ENCODE results near the gene SLC13A4. TPM values are rescaled to one million over a fixed set of nuclear protein-coding genes. Genes with fewer than 3 reads are reported as not detected.
"Not testable (repeated sequence)": the region's sequence is repeated elsewhere in the genome, so short reads cannot be mapped to it uniquely, and the experiment has no call there.

Gene SLC13A4
- total RNA-seq, result not detected in 2 replicates

- intact Hi-C loops (cut with micrococcal nuclease), result no loop called here
Measured at GRCh38 chr7:135728136-135728669, at the start of gene SLC13A4. Gene SLC13A4 (minus strand): TSS chr7:135728186. CDS start chr7:135727496, 690 bp downstream.

- intact Hi-C loops (cut with micrococcal nuclease), result not testable (repeated sequence)
Measured at GRCh38 chr7:135775915-135776314, 47.9 kb upstream of the SLC13A4 start.

DNA sequence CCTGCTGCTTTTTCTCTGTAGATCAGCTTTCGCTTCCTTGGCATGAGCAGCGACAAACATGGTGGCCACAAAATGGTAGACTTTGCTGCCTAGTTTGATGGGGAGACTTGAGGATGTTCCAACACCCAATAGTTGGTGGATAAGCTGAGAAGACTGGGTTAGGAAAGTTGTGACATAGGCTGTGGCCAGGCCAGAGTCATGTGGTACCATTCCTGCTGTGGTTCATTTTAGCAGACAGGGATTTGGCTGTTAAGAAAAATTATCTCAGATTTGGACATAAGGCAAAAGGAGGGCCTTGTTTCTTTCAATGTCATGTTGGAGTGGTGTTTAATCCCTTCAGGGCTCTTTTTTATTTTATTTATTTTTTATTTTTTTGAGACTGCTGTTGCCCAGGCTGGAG lies 47.2 kb upstream of the SLC13A4 start:
- intact Hi-C loops (cut with micrococcal nuclease), result no loop called here

DNA sequence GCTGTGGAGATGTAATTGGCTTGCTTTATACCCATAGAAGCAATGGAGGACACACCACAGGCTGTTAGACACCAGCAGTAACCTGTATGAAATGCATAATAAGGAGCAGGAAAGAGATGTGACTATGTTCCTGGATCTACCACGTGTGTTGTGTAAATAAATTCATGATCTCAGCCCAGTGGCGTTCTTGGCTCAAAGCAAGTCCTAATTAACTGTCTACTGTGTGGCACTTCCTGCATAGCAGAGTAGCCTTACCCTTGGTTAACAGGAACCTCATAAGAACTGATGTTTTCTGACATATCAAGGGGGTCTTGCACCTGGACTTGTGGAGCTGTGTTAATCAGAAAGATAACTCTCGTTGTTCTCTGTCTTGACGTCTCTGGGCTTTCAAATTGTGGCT lies 46.3 kb upstream of the SLC13A4 start:
- intact Hi-C loops (cut with micrococcal nuclease), result no loop called here

GRCh38 chr7:135773464-135773863 lies 45.5 kb upstream of the SLC13A4 start:
- intact Hi-C loops (cut with micrococcal nuclease), result no loop called here

DNA sequence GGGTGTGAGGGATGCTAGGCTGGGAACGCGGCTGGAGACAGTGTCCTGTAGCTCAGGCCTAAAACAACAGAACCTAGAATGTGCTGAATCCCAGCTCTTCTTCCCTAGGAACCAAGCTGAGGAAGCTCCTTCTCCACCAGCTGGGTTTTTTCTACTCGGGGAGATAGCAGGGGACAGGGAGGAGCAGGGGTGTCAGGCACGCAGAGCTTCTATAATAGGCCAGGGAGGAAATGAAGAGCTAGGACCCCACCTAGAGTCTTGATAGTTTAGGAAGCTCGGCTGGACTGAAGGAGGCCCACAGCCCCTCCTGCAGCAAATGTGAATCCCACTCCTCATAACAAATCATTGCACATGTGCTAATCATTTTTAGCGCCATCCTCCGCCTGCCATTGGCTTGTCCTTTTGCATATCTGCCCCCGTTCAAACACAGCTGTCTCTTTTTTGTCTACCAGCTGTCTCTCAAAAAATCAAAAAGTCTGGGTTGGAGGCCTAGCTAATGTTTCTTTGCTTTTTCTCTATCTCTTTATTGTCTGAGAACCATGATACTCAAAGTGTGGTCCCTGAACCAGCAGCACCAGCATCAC lies 44.7 kb upstream of the SLC13A4 start:
- intact Hi-C loops (cut with micrococcal nuclease), result no loop called here

DNA sequence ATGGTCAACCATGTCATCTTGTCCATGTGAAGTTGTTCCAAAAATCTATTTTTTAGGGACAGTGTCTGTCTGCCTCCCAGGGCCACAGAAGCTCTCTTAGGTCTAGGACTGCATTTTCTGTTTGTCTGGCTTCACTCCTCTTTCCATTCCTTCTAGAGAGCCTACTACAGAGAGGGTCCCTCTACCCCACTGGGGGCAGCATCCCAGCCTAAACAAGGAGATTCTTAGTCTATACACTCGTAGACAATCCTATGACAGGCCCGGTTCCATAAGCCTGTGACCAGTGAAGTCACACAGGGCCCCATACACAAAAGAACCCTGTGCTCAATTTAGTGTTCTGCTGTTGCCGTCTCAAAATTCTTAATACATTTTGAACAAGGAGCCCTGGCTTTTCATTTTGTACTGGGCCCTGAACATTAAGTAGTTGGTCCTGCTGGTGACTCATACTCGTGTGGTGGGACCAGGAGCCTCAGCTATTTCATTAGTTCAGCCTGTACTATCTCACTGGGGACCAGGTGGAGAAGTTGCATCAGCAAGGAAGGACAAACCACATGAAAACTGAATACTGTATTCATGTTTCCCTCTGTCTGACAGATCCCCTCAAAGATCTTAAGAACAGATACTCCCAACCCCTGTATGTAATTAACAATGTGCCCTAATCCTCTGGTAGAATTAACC lies 44.1 kb upstream of the SLC13A4 start:
- intact Hi-C loops (cut with micrococcal nuclease), result no loop called here

DNA sequence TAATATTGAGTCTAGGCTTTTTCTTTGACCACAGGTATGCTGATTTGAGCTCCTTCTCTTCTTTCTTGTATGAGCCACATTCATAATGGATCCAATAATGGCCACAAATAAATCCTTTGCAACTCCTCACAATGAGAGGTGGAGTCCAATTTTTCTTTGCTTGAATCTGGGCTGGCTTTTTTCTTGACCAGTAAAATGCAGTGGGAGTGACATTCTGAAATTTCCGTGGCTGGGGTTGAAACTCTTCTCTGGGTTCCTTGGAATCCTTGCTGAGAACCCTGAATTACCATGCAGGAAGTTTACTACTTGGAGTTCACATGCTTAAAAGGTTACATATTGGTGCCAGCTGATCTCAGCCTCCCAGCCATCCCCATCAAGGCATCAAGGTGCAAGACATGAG lies 43.1 kb upstream of the SLC13A4 start:
- intact Hi-C loops (cut with micrococcal nuclease), result no loop called here

GRCh38 chr7:135770139-135770710 lies 42.2 kb upstream of the SLC13A4 start:
- intact Hi-C loops (cut with micrococcal nuclease), result no loop called here

GRCh38 chr7:135769005-135769802 lies 41.2 kb upstream of the SLC13A4 start:
- intact Hi-C loops (cut with micrococcal nuclease), result no loop called here

DNA sequence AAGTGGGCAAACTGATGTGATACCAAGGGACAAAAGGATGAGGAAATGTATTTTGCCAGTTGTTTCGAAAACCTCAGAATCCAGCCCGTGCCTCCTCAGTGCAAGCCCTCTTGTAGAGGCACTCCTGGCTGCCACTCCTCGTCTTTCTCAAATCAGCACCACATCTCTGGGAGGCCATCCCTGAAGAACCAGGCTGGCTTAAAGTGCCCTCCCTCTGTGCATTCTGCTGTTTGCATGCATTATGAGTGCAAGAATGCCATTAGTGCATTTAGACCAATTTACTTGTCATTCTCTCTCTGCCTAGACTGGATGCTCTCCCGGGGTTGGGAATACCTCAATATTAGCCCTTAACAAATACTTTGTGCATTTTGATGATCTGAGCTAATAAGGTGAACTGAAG lies 40.5 kb upstream of the SLC13A4 start:
- intact Hi-C loops (cut with micrococcal nuclease), result no loop called here

- intact Hi-C loops (cut with micrococcal nuclease), result no loop called here
Measured at GRCh38 chr7:135768064-135768463, 40.1 kb upstream of the SLC13A4 start.

- intact Hi-C loops (cut with micrococcal nuclease), result no loop called here
Measured at GRCh38 chr7:135763261-135763660, 35.3 kb upstream of the SLC13A4 start.

GRCh38 chr7:135761751-135762488 lies 33.9 kb upstream of the SLC13A4 start:
- intact Hi-C loops (cut with micrococcal nuclease), result no loop called here

DNA sequence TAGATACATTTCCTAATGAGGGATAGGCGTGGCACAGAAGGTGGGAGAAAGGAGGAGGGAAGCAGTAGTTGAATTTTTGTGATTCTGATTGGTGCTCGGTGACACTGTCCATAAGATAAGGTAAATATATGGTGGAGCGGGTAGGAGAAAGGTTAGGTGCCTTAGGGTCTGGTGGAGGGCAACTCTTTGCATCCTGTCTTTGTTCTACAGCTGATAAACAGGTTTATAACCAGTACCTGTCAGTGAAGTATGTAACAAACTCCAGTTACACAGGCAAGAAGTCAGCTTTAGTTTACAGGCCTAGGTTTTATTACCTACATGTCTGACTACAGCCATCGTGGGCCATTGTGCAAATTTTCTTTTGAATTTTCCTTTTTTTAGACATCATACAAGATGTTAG lies 31.5 kb upstream of the SLC13A4 start:
- intact Hi-C loops (cut with micrococcal nuclease), result no loop called here

- intact Hi-C loops (cut with micrococcal nuclease), result no loop called here
Measured at GRCh38 chr7:135758531-135758932, 30.5 kb upstream of the SLC13A4 start.

GRCh38 chr7:135757719-135758411 lies 29.9 kb upstream of the SLC13A4 start:
- intact Hi-C loops (cut with micrococcal nuclease), result no loop called here

- intact Hi-C loops (cut with micrococcal nuclease), result no loop called here
Measured at GRCh38 chr7:135756191-135756590, 28.2 kb upstream of the SLC13A4 start.

- intact Hi-C loops (cut with micrococcal nuclease), result no loop called here
Measured at GRCh38 chr7:135755351-135755753, 27.4 kb upstream of the SLC13A4 start.

DNA sequence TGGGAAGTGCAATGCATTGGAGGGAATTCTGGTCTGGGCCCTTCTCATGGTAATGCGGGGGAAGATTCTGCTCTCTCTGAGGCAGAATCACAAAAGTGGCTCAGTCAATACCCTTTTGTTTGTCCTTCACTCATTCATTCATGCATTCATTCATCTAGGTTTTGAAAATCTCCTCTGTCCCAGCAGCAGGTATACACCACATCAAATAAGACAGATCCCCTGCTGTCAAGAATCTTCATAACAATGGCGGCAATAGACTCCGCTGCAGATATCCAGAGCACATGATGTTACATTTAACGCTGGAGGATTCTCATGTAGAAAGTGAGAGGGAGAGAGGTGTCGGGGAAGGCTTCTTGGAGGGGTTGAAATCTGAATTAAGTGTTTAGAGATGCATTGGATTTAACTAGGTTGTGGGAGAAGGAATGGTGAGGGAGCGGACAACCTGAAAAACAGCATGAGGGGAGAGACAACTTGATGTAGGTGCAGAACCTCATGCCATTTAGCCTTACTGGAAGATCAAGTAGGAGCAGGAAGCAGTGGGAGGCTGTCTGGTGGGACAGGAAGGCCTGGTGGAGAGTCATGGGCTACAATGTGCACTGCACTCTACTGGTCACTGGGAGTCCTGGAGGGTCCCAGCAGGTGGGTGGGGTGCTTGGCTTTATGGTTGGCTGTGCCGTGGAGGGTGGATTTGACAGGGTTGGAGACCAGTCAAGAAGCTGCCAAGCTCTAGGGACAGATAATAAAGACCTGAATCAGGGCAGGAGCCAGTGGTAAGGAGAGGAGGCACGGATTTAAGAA lies 25.8 kb upstream of the SLC13A4 start:
- intact Hi-C loops (cut with micrococcal nuclease), result no loop called here

All from T-helper 1 cell treated with Interleukin-12 subunit alpha and Interleukin-12 subunit beta and Interleukin-4 antibody, amounts not matched to agents 30 ng/mL and 1 ng/mL, for 36 hours (primary cell).